ENCODE measurements around the gene NAA80. TPM values are rescaled to one million over a fixed set of nuclear protein-coding genes. Genes with fewer than 3 reads are reported as not detected.

NAA80 gene
- total and polyA plus RNA-seq, 2 of the 13 experiments (the other 11 are each of a cell fraction or from before 2014, with no cell fraction given): 3.4 to 8.7 TPM

GRCh38 chr3:50320853-50321335, 21.7 kb upstream of the NAA80 start (continued):
- TF ChIP-seq ZNF407 (CRISPR knock-in tag; IDR thresholded peaks at IDR 0.05; ENCODE audit: not compliant biosample characterization) (no peak), ZNF746 (CRISPR knock-in tag; IDR thresholded peaks at IDR 0.05) (0 out of 2 replicates have a peak, but pooled peaks have one; percentile 11), KLF6 (CRISPR knock-in tag; IDR thresholded peaks at IDR 0.05) (peak; percentile 39; the same call in 1 of the 2 replicates), MNT (IDR thresholded peaks at IDR 0.05) (peak; percentile 50; the same call in 1 of the 2 replicates), E2F1 (CRISPR knock-in tag; IDR thresholded peaks at IDR 0.05) (0 out of 2 replicates have a peak, but pooled peaks have one; percentile 17), KDM5A (IDR thresholded peaks at IDR 0.05; ENCODE audit: borderline replicate concordance, low read length) (0 out of 2 replicates have a peak, but pooled peaks have one; percentile 74), ZBTB7B (CRISPR knock-in tag; IDR thresholded peaks at IDR 0.05) (0 out of 2 replicates have a peak, but pooled peaks have one; percentile 15), PATZ1 (CRISPR knock-in tag; IDR thresholded peaks at IDR 0.05) (peak; percentile 82), MXD4 (CRISPR knock-in tag; IDR thresholded peaks at IDR 0.05) (peak; percentile 89), SUZ12 (IDR thresholded peaks at IDR 0.05; ENCODE audit: low read depth, low read length) (no peak), GABPB1 (CRISPR knock-in tag; IDR thresholded peaks at IDR 0.05) (peak; percentile 38; the same call in 1 of the 2 replicates), ZNF619 (CRISPR knock-in tag; IDR thresholded peaks at IDR 0.05) (no peak), MLXIP (CRISPR knock-in tag; IDR thresholded peaks at IDR 0.05; ENCODE audit: borderline replicate concordance) (0 out of 2 replicates have a peak, but pooled peaks have one; percentile 4)
